GM12865 (cell line): ENCODE measurements around the gene RELT.

Source experiments
- DNase-seq: peaks from one replicate; pipeline ENCODE4 v3.0.0; 2010; ENCODE audit warnings: low read depth
- H3K4me3 ChIP-seq: 2 replicates; pipeline ENCODE4 v1.5.1; 2011; ENCODE audit warnings: mild to moderate bottlenecking, low read depth, low read length, control low read depth
- CTCF ChIP-seq: IDR thresholded peaks from 2 replicates; pipeline ENCODE4 v1.5.1; 2011; ENCODE audit warnings: low read length, control low read depth, low read depth, inconsistent platforms; ENCODE audit not compliant: insufficient read depth; ENCODE audit errors: missing control alignments

Gene RELT

GRCh38 chr11:73340164-73340563 lies 36.0 kb upstream of the RELT start:
- H3K4me3 ChIP-seq, result no peak overlapping the region
- no peak for DNase-seq
- no peak for TF ChIP-seq CTCF

- no peak overlapping the region for H3K4me3 ChIP-seq
- DNase-seq, result no peak
- no peak for TF ChIP-seq CTCF
These were observed 33.6 kb upstream of the RELT start for GRCh38 chr11:73342633-73343032.

- no peak overlapping the region for H3K4me3 ChIP-seq
- no peak for DNase-seq
These were observed 32.9 kb upstream of the RELT start for GRCh38 chr11:73343076-73343873.

GRCh38 chr11:73344191-73344607 lies 32.0 kb upstream of the RELT start:
- no peak for DNase-seq
- no peak overlapping the region for H3K4me3 ChIP-seq
- no peak for TF ChIP-seq CTCF

More at GRCh38 chr11:73343076-73343873, 32.9 kb upstream of the RELT start:
- no peak for TF ChIP-seq CTCF

- no peak for TF ChIP-seq CTCF
- DNase-seq, result no peak
- no peak overlapping the region for H3K4me3 ChIP-seq
These were observed 30.6 kb upstream of the RELT start for GRCh38 chr11:73345481-73346160.

- no peak for TF ChIP-seq CTCF
- no peak for DNase-seq
- H3K4me3 ChIP-seq, result no peak overlapping the region
These were observed 29.8 kb upstream of the RELT start for GRCh38 chr11:73346186-73346935.
